Keratinocyte (primary cell): Measurements from ENCODE around the gene PFKP. TPM values are rescaled to one million over a fixed set of nuclear protein-coding genes. Genes with fewer than 3 reads are reported as not detected.

Experiments
- DNase-seq: peaks from one replicate; pipeline ENCODE4 v3.0.0-alpha.2; 2011; ENCODE audit warnings: low read depth, missing footprints, low spot score
- FAIRE-seq: peaks from 2 replicates; lab custom pipeline; 2011; peaks lifted over from hg19 to GRCh38; lab: Jason Lieb, UNC
- H2AFZ ChIP-seq: 2 replicates; pipeline ENCODE4 v1.6.0; 2012; ENCODE audit warnings: low read length, control low read depth, inconsistent platforms; ENCODE audit not compliant: control insufficient read depth
- H3K27ac ChIP-seq: 2 replicates; pipeline ENCODE4 v1.5.1; 2011; ENCODE audit warnings: low read length; ENCODE audit not compliant: control insufficient read depth, insufficient read depth
- H3K27me3 ChIP-seq: 3 replicates; pipeline ENCODE4 v1.6.0; 2011; ENCODE audit warnings: low read length; ENCODE audit not compliant: control insufficient read depth, insufficient read depth; ENCODE audit errors: extremely low read depth
- H3K36me3 ChIP-seq, 2 experiments: 2 replicates in 1 of 2; 3 replicates in 1 of 2; pipeline ENCODE4 v1.5.1; 2011; ENCODE audit warnings: low read length in 2 of 2, mild to moderate bottlenecking in 1 of 2; ENCODE audit not compliant: control insufficient read depth in 2 of 2, insufficient read depth in 2 of 2; ENCODE audit errors: extremely low read depth in 1 of 2
- H3K4me1 ChIP-seq: 3 replicates; pipeline ENCODE4 v1.5.1; 2011; ENCODE audit warnings: low read length; ENCODE audit not compliant: control insufficient read depth, insufficient read depth; ENCODE audit errors: extremely low read depth
- H3K4me2 ChIP-seq: 3 replicates; pipeline ENCODE4 v1.6.0; 2011; ENCODE audit warnings: low read depth, low read length; ENCODE audit not compliant: control insufficient read depth, insufficient read depth; ENCODE audit errors: extremely low read depth
- H3K4me3 ChIP-seq, 3 experiments: fragments of 200-600 bp in 1 of 3; sonication (generic) in 1 of 3; 2 replicates in 2 of 3; 3 replicates in 1 of 3; pipeline ENCODE4 v1.5.1; 2011 to 2016; ENCODE audit warnings: low read length in 3 of 3, mild to moderate bottlenecking in 3 of 3, control low read depth in 2 of 3, inconsistent platforms in 1 of 3, low read depth in 1 of 3, mixed read lengths in 1 of 3, mixed run types in 1 of 3, moderate library complexity in 1 of 3; ENCODE audit not compliant: control insufficient read depth in 2 of 3, insufficient read depth in 2 of 3; ENCODE audit errors: extremely low read depth in 1 of 3
- H3K79me2 ChIP-seq: 2 replicates; pipeline ENCODE4 v1.6.0; 2012; ENCODE audit warnings: low read length; ENCODE audit not compliant: control insufficient read depth, insufficient read depth
- H3K9ac ChIP-seq: 3 replicates; pipeline ENCODE4 v1.6.0; 2011; ENCODE audit warnings: low read length; ENCODE audit not compliant: control insufficient read depth, insufficient read depth; ENCODE audit errors: extremely low read depth
- H3K9me1 ChIP-seq: 3 replicates; pipeline ENCODE4 v1.6.0; 2011; ENCODE audit warnings: low read length; ENCODE audit not compliant: control insufficient read depth, insufficient read depth; ENCODE audit errors: extremely low read depth
- H3K9me3 ChIP-seq: 2 replicates; pipeline ENCODE4 v1.5.1; 2012; ENCODE audit warnings: low read depth, low read length; ENCODE audit not compliant: control insufficient read depth
- H4K20me1 ChIP-seq: 3 replicates; pipeline ENCODE4 v1.6.0; 2011; ENCODE audit warnings: low read length; ENCODE audit not compliant: control insufficient read depth, insufficient read depth; ENCODE audit errors: extremely low read depth
- CTCF ChIP-seq, 3 experiments: IDR thresholded peaks in 1 of 3; conservative IDR thresholded peaks in 1 of 3; optimal IDR thresholded peaks in 1 of 3; 2 replicates in 2 of 3; 3 replicates in 1 of 3; pipeline versions ENCODE3 to v1.5.1; 2011; ENCODE audit warnings: low read length in 3 of 3, mild to moderate bottlenecking in 3 of 3, moderate library complexity in 2 of 3, control low read depth in 1 of 3, inconsistent platforms in 1 of 3; ENCODE audit not compliant: insufficient read depth in 2 of 3; ENCODE audit errors: extremely low read depth in 1 of 3
- EZH2 ChIP-seq: IDR thresholded peaks from one replicate; pipeline ENCODE4 v1.6.1; 2012; ENCODE audit warnings: inconsistent platforms, mild to moderate bottlenecking, low read length, moderate library complexity
- dilution Hi-C: fragments of 300-500 bp; cut with MboI; formaldehyde crosslinking; loops from one replicate; pipeline ENCODE4 v1.7.0; 2020; ENCODE audit warnings: low sequenced_read_pairs; ENCODE audit not compliant: extremely low pct_ligation_motif_present
- polyA plus RNA-seq, 5 experiments: library from polyadenylated mRNA; depleted of rRNA in 3 of 5; stranded (reverse) in 3 of 5; stranded (forward) in 1 of 5; unstranded in 1 of 5; fragments of >200 nt; gene quantifications; 1 replicate in 1 of 5; 2 replicates in 3 of 5; 3 replicates in 1 of 5; pipeline versions ENCODE4 v1.2.1 to v1.2.3, GENCODE V29; 2011 to 2012; ENCODE audit warnings: missing spikeins in 2 of 5, low read depth in 1 of 5, low replicate concordance in 1 of 5

Gene PFKP
- polyA plus RNA-seq, 1 donor (not counting 4 experiments of a cell fraction or from before 2014, with no cell fraction given), result 117 TPM

GRCh38 chr10:3054851-3055199 is 12.5 kb upstream of the PFKP start:
- Histone ChIP-seq H3K9me1 (no peaks in the 10 kb centered on the region), H3K79me2 (no peaks in the 10 kb centered on the region), H3K27ac (no peak overlapping the region), H2AFZ (no peak overlapping the region), H3K9me3 (no peaks in the 10 kb centered on the region), H3K4me3 (no peak overlapping the region), H3K4me1 (no peaks in the 10 kb centered on the region), H3K4me2 (no peak overlapping the region), H3K9ac (no peak overlapping the region), H3K36me3 (no peaks in the 10 kb centered on the region), H3K27me3 (peaks cover 3% of the 10 kb centered on the region), H4K20me1 (no peaks in the 10 kb centered on the region)
- dilution Hi-C loops, result no loop called here
- no peak for DNase-seq
- TF ChIP-seq CTCF (optimal IDR thresholded peaks at IDR 0.05 in 1 of 3, IDR thresholded peaks at IDR 0.05 in 1 of 3, conservative IDR thresholded peaks at IDR 0.05 in 1 of 3; ENCODE audit: extremely low read depth in 1 of 3, insufficient read depth in 2 of 3, low read length in 3 of 3) (no peak), EZH2 (no peak)
- FAIRE-seq, result no peak

GRCh38 chr10:3056280-3057037 is 10.9 kb upstream of the PFKP start:
- dilution Hi-C loops, result no loop called here
- Histone ChIP-seq H3K9ac (no peak overlapping the region), H3K9me3 (no peaks in the 10 kb centered on the region), H3K4me2 (no peak overlapping the region), H3K36me3 (no peaks in the 10 kb centered on the region), H3K9me1 (no peaks in the 10 kb centered on the region), H3K27ac (no peak overlapping the region), H3K4me1 (peaks cover 2% of the 10 kb centered on the region), H2AFZ (peak overlapping the region; percentile 35), H3K27me3 (peaks cover 3% of the 10 kb centered on the region), H3K4me3 (no peak overlapping the region), H4K20me1 (no peaks in the 10 kb centered on the region), H3K79me2 (no peaks in the 10 kb centered on the region)
- DNase-seq (no peak), FAIRE-seq (no peak)
- TF ChIP-seq CTCF (optimal IDR thresholded peaks at IDR 0.05 in 1 of 3, IDR thresholded peaks at IDR 0.05 in 1 of 3, conservative IDR thresholded peaks at IDR 0.05 in 1 of 3; ENCODE audit: extremely low read depth in 1 of 3, insufficient read depth in 2 of 3, low read length in 3 of 3) (no peak), EZH2 (no peak)
